Measurements from ENCODE around the gene LMF1.

Gene LMF1

GRCh38 chr16:938136-938535 lies 32.6 kb downstream of the LMF1 start:
- Histone ChIP-seq H2AFZ (ENCODE audit: low read depth) (no peak overlapping the region), H3K4me1 (ENCODE audit: low read depth, poor library complexity, severe bottlenecking) (no peaks in the 10 kb centered on the region), H4K20me1 (ENCODE audit: insufficient read depth) (no peaks in the 10 kb centered on the region), H3K27ac (no peak overlapping the region), H3K4me2 (no peak overlapping the region), H3K9ac (no peak overlapping the region), H3K79me2 (ENCODE audit: insufficient read depth, low read depth) (no peaks in the 10 kb centered on the region), H3K36me3 (ENCODE audit: insufficient read depth) (no peaks in the 10 kb centered on the region), H3K4me3 (IDR thresholded peaks at IDR 0.05; ENCODE audit: insufficient read depth, low read depth, low read length) (no peak overlapping the region), H3K27me3 (ENCODE audit: insufficient read depth, low read depth) (peaks cover 95% of the 10 kb centered on the region)
- no peak for TF ChIP-seq CTCF (conservative IDR thresholded peaks at IDR 0.05; ENCODE audit: low read depth, low read length)

- Histone ChIP-seq H3K4me2 (no peak overlapping the region), H3K4me3 (IDR thresholded peaks at IDR 0.05; ENCODE audit: insufficient read depth, low read depth, low read length) (no peak overlapping the region), H2AFZ (ENCODE audit: low read depth) (no peak overlapping the region), H3K27me3 (ENCODE audit: insufficient read depth, low read depth) (peaks cover 97% of the 10 kb centered on the region), H3K36me3 (ENCODE audit: insufficient read depth) (no peaks in the 10 kb centered on the region), H3K27ac (no peak overlapping the region), H3K79me2 (ENCODE audit: insufficient read depth, low read depth) (no peaks in the 10 kb centered on the region), H4K20me1 (ENCODE audit: insufficient read depth) (no peaks in the 10 kb centered on the region), H3K9ac (no peak overlapping the region), H3K4me1 (ENCODE audit: low read depth, poor library complexity, severe bottlenecking) (no peaks in the 10 kb centered on the region)
- TF ChIP-seq CTCF (conservative IDR thresholded peaks at IDR 0.05; ENCODE audit: low read depth, low read length), result no peak
Measured at GRCh38 chr16:937723-938122, 33.1 kb downstream of the LMF1 start.

- Histone ChIP-seq H3K4me1 (ENCODE audit: low read depth, poor library complexity, severe bottlenecking) (no peaks in the 10 kb centered on the region), H3K4me2 (no peak overlapping the region), H4K20me1 (ENCODE audit: insufficient read depth) (no peaks in the 10 kb centered on the region), H2AFZ (ENCODE audit: low read depth) (no peak overlapping the region), H3K9ac (no peak overlapping the region), H3K36me3 (ENCODE audit: insufficient read depth) (no peaks in the 10 kb centered on the region), H3K4me3 (IDR thresholded peaks at IDR 0.05; ENCODE audit: insufficient read depth, low read depth, low read length) (no peak overlapping the region), H3K27ac (no peak overlapping the region), H3K79me2 (ENCODE audit: insufficient read depth, low read depth) (no peaks in the 10 kb centered on the region), H3K27me3 (ENCODE audit: insufficient read depth, low read depth) (peaks cover 93% of the 10 kb centered on the region)
- TF ChIP-seq CTCF (conservative IDR thresholded peaks at IDR 0.05; ENCODE audit: low read depth, low read length), result no peak
Measured at GRCh38 chr16:937311-937710, 33.5 kb downstream of the LMF1 start.

- peaks cover 83% of the 10 kb centered on the region for H3K27me3 ChIP-seq (ENCODE audit: insufficient read depth, low read depth)
- H3K79me2 ChIP-seq (ENCODE audit: insufficient read depth, low read depth), result no peaks in the 10 kb centered on the region
- H4K20me1 ChIP-seq (ENCODE audit: insufficient read depth), result no peaks in the 10 kb centered on the region
- no peak overlapping the region for H3K4me2 ChIP-seq
- no peak for TF ChIP-seq CTCF (conservative IDR thresholded peaks at IDR 0.05; ENCODE audit: low read depth, low read length)
- no peaks in the 10 kb centered on the region for H3K4me1 ChIP-seq (ENCODE audit: low read depth, poor library complexity, severe bottlenecking)
- no peak overlapping the region for H3K27ac ChIP-seq
- no peaks in the 10 kb centered on the region for H3K36me3 ChIP-seq (ENCODE audit: insufficient read depth)
- no peak overlapping the region for H3K9ac ChIP-seq
- no peak overlapping the region for H2AFZ ChIP-seq (ENCODE audit: low read depth)
- no peak overlapping the region for H3K4me3 ChIP-seq (IDR thresholded peaks at IDR 0.05; ENCODE audit: insufficient read depth, low read depth, low read length)
Measured at GRCh38 chr16:935684-936083, 35.1 kb downstream of the LMF1 start.
